GM19452 (cell line): Measurements from ENCODE around the gene DCHS1.
A peak's percentile ranks its signal among the peaks of the same experiment; 100 is the strongest.
"Not testable (repeated sequence)": the region's sequence is repeated elsewhere in the genome, so short reads cannot be mapped to it uniquely, and the experiment has no call there.

Experiments used
- ATAC-seq: cut with Tn5 transposase; IDR thresholded peaks from one replicate; pipeline ENCODE4 v1.9.1; 2021; ENCODE audit not compliant: unreplicated experiment

DCHS1 gene

GRCh38 chr11:6655790-6656583 lies at the start of gene DCHS1:
Gene DCHS1, minus strand, starts transcription at chr11:6655809. Its CDS starts 14,196 bp downstream, at chr11:6641613.
- ATAC-seq = no peak

GRCh38 chr11:6703247-6704063 lies 47.8 kb upstream of the DCHS1 start:
- ATAC-seq = no peak

- not testable (repeated sequence) for ATAC-seq
These were observed 46.3 kb upstream of the DCHS1 start for GRCh38 chr11:6701955-6702354.

GRCh38 chr11:6695377-6695776 lies 39.8 kb upstream of the DCHS1 start:
- ATAC-seq = no peak

- ATAC-seq = no peak
These were observed 38.6 kb upstream of the DCHS1 start for GRCh38 chr11:6694229-6694535.

GRCh38 chr11:6693342-6694228 lies 38.0 kb upstream of the DCHS1 start:
- ATAC-seq = no peak

GRCh38 chr11:6692128-6692527 lies 36.5 kb upstream of the DCHS1 start:
- no peak for ATAC-seq

- not testable (repeated sequence) for ATAC-seq
These were observed 35.0 kb upstream of the DCHS1 start for GRCh38 chr11:6690431-6691132.

- no peak for ATAC-seq
These were observed 32.3 kb upstream of the DCHS1 start for GRCh38 chr11:6687876-6688275.

- ATAC-seq = no peak
These were observed 30.4 kb upstream of the DCHS1 start for GRCh38 chr11:6686006-6686405.

GRCh38 chr11:6684068-6684467 lies 28.5 kb upstream of the DCHS1 start:
- ATAC-seq = not testable (repeated sequence)

GRCh38 chr11:6682936-6683861 lies 27.6 kb upstream of the DCHS1 start, which contains the start of gene MRPL17:
Gene MRPL17, minus strand, starts transcription at chr11:6683340. Its CDS starts 44 bp downstream, at chr11:6683296.
- ATAC-seq = peak; percentile 94

- peak; percentile 3 for ATAC-seq
These were observed 27.0 kb upstream of the DCHS1 start for GRCh38 chr11:6682591-6682935.

- ATAC-seq = no peak
These were observed 26.3 kb upstream of the DCHS1 start for GRCh38 chr11:6681949-6682348.

- ATAC-seq = no peak
These were observed 25.9 kb upstream of the DCHS1 start for GRCh38 chr11:6681505-6681904.

GRCh38 chr11:6677018-6677417 lies 21.4 kb upstream of the DCHS1 start:
- no peak for ATAC-seq

- ATAC-seq = no peak
These were observed 19.3 kb upstream of the DCHS1 start for GRCh38 chr11:6674862-6675261.

- no peak for ATAC-seq
These were observed 18.6 kb upstream of the DCHS1 start for GRCh38 chr11:6674219-6674597.

- no peak for ATAC-seq
These were observed 18.1 kb upstream of the DCHS1 start for GRCh38 chr11:6673523-6674218.
